GM21515 (cell line): ENCODE results near the gene IL10RA.

Experiments used
- ATAC-seq: cut with Tn5 transposase; IDR thresholded peaks from one replicate; pipeline ENCODE4 v1.9.1; 2021; ENCODE audit not compliant: unreplicated experiment

Gene IL10RA

GRCh38 chr11:118042796-118043195, 56.6 kb downstream of the IL10RA start:
- ATAC-seq: no peak

DNA sequence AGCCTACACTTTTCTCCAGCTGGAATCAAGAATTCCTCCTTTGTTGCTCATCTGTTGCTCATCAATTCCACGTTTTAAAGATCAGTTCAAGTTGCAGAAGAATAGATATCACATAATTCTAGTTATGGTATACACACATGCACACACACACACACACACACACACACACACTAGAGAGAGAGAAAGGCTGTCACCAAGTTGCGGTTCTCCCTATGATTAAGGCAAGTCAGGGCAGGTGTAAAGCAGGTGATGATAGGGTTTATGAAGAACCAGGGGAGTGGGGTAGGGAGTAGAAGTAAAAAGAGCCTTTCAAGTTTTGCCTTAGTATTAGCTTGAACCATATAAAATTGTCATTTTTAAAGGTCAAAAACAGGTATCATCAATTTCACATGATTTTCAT, 59.0 kb downstream of the IL10RA start:
- no peak for ATAC-seq

DNA sequence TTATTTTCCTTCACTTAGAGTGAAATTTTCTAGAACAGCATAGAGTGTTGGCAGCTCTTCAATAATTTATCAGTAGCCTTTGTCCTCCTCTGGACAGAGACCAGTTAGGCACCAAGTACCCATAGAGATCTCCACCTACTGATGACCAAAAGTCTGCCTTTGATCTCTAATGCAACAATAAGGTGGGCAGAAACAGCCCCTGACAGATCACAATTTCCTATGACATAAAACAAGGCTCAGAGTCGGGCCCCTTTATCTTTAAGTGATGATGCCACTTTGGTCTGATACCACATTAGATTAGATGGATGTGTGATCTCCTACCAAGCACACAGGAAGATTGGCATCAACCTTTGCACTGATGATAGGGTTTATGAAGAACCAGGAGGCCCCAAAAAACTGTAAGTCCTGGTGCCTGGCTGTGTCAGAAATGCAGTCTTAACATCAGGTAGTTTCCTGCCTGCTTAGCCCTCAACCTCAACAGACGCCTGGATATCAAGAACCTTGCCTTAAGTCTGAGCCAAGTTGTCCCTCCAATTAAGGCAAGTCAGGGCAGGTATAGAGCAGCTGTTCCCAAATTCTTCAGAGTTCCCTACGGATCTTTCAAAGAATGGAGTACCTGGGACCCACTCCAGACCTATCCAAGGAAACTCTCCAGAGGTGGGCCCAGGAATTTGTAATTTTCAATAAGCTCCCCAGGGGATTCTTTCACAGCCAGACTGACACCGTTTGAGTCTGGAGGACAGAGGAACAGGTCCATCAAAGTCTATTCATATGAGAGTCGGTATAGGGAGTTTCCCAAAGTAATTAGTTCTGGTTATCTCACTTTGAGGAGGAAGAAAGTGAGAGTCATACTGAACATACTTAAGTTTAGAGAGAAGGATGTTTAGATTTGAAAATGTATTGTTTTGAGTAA, 60.1 kb downstream of the IL10RA start:
- no peak for ATAC-seq

DNA sequence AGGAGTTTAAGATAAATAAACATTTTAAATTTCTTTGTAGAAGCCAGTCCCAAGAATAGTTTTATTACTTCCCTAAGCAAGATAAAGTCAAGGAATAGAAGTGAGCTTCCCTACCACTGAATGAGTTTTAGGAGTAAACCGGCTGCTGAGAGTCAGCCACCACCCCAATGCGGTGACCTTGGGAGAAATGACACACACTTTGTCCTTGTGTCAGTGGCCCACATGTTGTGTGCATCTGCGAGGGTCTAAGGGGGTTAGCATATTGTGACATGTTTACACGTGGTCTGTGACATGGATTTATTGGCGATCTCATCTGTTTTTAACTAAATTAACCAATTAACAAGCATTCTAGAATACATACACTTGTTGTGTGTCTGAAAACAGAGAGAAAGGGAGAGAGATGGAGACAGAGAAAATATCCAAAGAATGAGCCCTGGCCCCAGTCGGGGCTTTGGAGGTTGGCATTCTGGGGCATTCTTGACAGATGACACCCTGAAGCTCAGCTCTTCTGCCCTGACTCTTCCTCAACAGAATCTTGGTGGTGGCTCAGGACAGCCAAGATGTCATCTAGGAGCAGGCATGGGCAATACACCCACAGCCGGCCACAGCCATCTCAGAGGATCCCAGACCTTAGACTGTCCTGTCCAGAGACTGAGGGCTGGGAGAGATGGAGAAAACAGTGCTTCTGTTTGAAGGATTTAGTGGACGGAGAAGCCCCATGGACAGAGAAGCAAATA, 60.9 kb downstream of the IL10RA start:
- no peak for ATAC-seq

DNA sequence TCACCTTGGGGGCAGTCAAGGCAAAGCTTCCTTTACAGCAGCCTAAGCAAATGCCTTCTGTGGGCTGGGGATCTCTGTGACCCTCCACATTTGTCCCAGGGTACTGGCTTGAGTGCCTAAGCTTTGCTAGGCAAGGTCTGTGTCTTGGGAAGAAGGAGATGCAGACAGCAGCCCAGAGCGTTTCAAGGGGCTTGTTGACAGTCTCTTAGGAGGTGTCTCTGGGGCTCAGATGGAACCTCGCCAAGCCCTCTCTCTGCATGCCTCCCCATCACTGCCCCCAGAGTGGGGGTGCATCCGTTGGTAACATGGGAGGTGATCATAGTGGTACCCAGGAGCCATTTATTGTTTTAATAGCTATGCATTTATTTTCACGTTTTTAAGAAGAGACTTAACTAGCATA, 61.6 kb downstream of the IL10RA start:
- no peak for ATAC-seq

GRCh38 chr11:118048472-118049370, 62.5 kb downstream of the IL10RA start:
- ATAC-seq: no peak

GRCh38 chr11:118049771-118050170, 63.6 kb downstream of the IL10RA start:
- ATAC-seq: no peak

DNA sequence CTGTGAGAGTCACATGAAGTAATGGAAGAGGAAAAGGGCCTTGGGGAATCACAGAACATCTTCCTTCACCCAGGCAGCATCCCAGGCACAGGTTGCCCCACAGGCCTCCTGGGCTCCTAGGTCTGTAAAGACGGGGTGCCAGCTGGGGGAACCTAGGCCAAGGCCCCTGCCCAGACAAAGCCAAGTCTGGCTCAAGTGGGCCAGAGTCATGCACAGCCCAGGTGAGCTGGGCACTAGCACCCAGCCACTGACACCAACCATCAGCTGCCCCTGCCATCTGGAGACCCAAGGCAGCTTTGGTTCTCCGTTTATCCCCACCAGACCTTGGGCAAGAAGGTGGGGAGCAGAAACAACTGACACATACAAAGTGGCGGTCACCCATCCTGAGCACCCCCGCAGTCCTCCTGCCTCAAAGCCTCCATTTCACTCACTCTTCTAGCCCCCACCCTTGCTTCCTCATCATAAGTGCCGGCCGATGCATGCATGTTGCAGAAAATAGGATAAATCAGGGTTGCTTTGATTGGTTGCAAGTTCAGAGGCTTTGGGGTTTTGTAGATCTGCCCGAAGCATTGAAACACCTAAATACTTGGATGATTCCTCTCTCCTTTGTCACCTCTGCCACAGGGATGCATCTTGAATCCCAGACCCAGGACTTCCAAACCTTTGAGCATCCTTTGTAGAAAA, 64.2 kb downstream of the IL10RA start:
- ATAC-seq: no peak
